HL-60/S4 treated with retinoic acid at 250 ng/mL for 4 days and 3 days (cell line): ENCODE measurements around the gene NOP53.
"Not testable (repeated sequence)": the region's sequence is repeated elsewhere in the genome, so short reads cannot be mapped to it uniquely, and the experiment has no call there.

Experiments
- in situ Hi-C: fragments of 300-500 bp; cut with MboI; formaldehyde crosslinking; loops from 2 replicates; pipeline ENCODE4 v1.7.0; 2022; ENCODE audit warnings: low sequenced_read_pairs

Gene NOP53

DNA sequence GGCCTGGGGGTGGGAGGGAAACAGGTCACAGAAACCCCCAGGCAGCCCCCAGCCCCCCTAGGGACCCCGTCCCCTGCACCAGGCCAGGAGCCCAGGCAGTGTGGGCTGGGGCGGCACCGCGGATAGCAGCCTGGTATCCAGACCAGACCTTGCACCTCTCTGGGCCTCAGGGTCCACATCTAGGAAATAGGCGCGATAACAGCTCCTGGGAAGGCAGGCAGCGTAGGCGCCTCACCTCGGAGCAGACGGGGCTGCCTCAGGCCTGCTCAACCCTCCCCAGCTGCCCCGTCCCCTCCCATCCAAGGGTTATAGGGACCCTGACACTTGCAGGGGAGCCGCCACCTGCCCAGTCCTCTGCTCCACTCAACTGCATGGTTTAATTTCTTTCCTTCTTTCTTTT lies 58.3 kb downstream of the NOP53 start:
- in situ Hi-C loops = not testable (repeated sequence)

DNA sequence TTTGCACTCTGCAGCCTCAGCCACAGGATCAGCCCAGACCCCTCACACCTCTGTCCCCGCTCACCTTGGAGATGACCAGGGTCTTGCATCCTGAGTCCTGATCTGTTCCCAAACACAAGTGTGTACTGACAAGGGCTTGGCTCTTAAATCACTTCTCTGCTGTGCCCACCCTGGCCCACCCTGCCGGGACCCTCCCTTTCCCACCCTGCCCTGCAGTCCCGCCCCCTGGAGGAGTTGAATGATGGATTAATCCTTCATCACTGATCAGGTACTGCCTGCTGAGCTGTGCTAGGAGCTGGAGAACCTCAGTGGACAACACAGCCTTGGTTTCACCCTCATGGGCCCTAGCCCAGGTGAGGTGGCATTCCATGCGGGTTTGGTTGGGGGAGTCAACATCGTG lies 59.1 kb downstream of the NOP53 start, which contains the start of gene TPRX1:
TPRX1 (minus strand) TSS at position 101 of the 400 bp plus-strand sequence; CDS start at position 89, 12 bp downstream.
- in situ Hi-C loops = not testable (repeated sequence)

DNA sequence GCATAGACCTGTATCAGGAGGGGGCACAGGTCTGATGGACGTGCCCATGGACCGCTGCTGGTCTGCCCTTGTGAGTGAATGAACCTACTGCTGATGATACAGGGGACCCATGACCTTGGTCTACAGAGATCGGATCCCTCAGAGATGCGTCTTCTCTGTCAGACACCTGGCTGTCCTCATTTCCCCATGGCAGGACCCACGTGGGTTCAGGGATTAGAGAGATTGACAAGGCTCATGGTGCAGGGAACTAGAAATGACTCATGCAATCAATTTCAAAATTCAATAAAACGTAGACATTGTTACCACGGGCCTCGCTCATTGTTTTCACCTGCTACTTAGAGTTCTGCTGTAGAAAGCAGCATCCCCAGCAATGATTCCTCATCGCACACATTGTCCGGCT lies 60.0 kb downstream of the NOP53 start:
- in situ Hi-C loops = no loop called here

DNA sequence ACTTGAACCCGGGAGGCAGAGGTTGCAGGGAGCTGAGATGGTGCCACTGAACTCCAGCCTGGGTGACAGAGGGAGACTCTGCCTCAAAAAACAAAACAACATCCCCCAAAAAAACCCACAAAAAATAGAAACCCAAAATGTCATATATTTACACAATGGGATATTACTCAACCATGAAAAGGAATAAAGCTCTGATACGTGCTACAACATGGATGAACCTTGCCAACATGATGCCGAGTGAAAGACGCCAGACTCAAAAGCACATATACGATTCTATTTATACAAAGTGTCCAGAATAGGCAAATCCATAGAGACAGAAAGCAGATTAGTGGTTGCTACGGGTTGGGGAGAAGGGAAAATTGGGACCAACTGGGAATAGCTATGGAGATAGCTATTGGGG lies 61.1 kb downstream of the NOP53 start:
- in situ Hi-C loops = no loop called here
